HS-5 (cell line): Measurements from ENCODE around the gene ENTPD3.

Experiments used
- DNase-seq: peaks from one replicate; pipeline ENCODE4 v3.0.0-alpha.2; 2012; ENCODE audit warnings: low read depth

The ENTPD3 gene, protein sequence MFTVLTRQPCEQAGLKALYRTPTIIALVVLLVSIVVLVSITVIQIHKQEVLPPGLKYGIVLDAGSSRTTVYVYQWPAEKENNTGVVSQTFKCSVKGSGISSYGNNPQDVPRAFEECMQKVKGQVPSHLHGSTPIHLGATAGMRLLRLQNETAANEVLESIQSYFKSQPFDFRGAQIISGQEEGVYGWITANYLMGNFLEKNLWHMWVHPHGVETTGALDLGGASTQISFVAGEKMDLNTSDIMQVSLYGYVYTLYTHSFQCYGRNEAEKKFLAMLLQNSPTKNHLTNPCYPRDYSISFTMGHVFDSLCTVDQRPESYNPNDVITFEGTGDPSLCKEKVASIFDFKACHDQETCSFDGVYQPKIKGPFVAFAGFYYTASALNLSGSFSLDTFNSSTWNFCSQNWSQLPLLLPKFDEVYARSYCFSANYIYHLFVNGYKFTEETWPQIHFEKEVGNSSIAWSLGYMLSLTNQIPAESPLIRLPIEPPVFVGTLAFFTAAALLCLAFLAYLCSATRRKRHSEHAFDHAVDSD

DNA sequence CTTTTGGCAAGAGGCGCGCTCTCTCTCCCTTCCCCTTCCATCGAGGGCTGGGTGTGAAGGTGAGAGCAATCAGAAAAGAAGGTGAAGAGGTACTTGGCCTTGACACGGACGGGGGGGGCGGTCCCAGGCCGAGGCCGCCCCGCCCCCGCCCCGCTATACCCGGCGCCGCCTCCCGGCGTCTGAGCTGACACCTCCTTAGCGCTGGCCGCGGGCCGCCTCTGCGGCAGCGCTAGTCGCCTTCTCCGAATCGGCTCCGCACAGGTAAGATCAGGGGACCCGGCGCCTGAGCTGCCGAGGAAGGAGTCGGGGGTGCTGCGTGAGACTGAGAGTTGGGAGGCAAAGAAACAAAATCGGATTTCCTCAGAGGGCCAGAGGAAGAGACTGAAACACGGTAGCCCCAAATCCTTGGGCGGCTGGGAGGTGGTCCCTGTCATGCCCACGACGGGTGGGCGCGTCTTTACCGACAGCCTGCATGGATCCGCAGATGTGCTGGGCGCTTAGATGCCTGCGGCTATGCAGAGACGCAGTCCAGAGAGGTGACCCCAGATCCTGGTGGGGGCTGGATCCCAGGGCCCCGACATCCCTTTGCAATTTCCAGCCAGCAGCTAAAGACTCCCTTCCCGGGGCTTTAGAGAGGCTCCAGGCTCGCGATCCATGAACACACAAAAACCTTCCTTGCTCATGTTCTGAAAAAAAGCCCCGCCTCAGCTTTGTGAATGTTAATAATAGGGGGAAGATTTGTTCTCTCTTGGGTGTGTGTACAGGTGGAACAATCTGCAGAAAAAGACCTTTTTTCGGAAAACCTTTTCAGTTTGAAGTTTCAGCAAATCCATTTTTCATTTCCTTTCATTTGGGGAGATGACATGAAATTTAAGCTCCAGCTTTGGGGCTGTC is at the start of gene ENTPD3:
ENTPD3 (plus strand) TSS at position 184 of the 894 bp plus-strand sequence. CDS start 874 bp downstream, outside the sequence.
- DNase-seq, result no peak

DNA sequence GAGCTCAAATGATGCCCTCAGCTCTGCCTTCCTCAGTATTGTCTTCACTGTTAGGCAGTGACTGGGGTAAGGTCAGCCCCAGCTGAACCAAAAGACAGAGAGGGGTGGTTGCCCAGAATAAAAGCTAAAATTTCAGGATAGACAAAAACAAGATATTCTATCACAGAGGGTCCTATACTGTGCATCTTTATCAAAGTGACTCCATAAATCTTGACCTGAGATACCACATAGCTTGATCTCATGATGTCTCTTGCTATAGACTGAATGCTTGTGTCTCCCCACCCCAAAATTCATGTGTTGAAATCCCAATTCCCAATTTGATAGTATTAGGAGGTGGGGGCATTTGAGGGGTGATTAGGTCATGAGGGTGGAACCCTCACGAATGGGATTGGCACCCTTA is 47.1 kb upstream of the ENTPD3 start:
- DNase-seq, result no peak

DNA sequence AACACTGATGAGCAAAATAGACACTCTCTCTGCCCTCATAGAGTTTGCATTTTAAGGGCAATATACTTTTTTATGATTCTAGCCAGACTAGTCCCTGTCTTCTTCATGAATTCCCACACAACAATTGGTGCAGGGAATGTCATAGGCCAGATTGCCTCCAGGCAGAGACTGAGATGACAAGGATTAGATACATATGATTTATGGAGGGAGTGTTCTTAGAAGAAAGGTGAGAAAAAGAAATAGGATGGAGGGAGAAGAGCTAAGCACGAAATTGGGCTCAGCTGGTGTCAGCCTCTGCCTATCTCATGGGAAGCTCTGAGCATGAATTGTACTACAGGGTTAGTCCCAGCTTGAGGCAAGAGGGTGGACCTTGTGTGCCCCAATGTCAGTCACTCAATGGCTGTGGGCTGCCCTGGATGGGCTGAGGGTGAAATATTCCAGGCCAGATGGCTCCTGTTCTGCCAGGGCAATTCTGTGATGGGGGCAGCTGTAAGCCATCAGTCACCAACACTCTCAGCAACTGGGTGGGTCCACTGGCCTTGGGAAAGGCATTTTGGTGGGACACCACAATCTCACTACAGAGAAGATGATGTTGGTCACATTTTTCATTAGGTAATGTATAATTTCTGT is 46.3 kb upstream of the ENTPD3 start:
- no peak for DNase-seq

DNA sequence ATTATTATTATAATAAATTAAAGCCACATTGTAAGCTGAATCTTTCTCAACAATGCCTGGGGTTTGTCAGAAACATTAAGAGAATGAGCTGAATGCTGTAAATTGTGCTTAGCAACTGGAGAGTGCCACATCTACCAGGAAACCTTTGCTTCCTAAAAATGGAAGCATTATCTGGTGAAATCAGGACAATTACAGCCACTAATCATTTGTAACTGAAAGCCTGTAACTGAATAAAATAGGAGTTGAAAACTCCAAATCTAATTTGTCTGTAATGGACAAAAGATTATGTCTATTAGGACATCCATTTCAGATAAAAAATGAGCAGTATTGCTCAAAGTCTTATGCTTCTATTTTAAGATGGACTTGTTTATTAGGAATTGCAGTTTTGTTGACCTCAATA is 45.3 kb upstream of the ENTPD3 start:
- no peak for DNase-seq

DNA sequence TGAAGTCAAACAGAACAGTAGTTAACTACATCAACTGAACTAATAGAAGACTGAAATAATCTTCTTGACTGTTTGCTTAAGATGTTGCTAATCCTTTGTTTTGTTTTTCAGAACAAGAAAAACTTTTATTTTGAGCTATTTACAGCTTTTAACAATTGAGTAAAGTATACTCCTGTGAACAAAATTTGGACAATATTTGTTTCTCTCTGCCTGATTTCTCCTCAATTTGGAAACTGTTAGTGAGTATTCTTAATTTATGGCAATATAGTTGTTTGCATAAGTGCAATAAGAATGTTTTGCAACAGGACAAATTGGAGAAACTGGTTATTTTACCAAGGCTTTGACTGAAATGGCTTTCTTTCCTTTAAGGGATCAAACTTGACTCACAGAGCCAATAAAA is 36.5 kb upstream of the ENTPD3 start:
- DNase-seq, result no peak

DNA sequence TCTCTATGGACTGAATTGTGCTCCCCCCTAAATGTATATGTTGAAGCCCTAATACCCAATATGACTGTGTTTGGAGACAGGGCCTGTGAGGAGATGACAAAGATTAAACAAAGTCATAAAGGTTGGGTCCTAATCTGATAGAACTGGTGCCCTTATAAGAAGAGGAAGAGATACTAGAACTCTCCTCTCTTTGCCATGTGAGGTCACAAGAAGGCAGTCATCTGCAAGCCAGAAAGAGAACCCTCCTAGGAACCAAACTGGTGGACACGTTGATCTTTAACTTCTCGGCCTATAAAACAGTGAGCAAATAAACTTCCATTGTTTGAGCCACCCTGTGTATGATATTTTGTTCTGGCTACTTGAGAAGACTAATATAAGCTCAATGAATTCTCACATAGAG is 31.6 kb upstream of the ENTPD3 start:
- DNase-seq, result no peak

DNA sequence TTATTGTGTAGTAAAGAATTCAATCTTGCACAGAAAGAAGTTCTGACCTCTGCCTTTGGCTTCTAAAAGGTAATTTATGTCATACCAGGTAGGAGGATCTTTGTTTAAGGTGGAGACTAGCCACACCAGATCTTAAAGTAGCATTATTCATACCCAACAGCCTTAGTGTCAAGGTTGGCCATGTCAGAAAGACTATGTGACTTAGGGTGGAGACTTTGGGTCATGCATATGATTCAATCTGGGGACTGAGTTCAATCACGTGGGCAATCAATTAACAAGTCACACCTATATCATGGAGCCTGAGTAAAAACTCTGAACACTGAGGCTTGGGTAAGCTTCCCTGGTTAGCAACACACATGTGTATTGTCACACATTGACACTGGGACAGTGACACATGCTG is 28.5 kb upstream of the ENTPD3 start:
- no peak for DNase-seq

DNA sequence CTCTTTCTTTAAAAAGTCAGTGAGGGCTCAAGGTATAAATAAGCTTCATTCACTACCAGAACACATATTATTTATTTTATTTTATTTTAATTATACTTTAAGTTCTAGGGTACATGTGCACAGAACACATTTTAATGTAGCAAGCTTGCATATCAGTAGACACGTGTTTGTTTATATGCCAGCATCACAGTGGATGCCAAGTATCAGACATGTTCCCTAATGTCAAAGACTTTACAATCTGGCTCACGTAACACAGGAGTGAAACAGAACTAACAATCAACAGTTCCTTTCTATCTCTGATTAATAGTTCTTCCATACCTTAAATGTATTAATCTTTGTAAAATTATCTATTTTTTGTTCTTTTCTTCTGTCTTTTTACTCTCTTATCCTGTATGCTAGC is 23.3 kb upstream of the ENTPD3 start:
- no peak for DNase-seq

DNA sequence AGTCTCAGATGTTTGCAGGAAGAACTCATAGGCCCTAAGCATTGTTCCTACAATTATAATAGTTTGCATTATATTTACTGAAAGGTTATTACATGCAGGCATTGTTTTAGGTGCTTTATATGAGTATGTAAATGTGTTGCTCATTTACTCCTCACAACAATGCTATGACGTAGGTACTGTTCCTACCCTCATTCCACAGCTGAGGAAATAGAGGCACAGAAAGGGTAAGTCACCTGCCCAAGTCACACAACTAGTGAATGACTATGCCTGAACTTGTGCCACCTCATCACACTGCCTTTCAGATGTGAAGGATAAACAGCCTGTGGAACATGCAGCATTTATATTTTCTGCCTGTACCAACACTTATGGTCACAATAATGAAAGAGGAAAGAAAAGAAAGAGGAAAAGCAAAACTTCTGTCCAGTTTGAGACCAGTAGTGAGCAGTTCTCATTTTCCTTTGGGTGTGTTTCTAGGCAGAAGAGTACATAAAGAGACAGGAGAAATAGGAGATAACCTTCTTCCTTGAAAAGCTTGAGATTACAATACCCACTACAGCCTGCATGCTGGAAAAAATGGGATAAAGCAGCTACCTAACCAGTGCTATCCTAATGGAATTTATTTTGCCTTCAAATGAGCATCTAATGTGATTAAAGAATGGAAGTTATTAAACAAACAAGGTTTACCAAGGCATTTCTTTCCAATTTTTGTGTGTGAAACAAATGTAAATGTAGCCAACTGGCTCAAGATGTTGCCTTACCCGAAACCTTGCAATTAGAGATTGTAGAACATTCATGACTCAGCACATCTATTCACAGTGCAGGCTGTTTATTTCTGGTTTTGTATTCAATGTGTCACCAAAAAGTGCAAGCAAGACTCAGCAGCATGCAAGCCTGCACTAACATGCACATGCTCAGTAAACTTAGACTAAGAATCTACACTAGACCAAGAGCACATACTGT is 20.5 kb upstream of the ENTPD3 start:
- no peak for DNase-seq

DNA sequence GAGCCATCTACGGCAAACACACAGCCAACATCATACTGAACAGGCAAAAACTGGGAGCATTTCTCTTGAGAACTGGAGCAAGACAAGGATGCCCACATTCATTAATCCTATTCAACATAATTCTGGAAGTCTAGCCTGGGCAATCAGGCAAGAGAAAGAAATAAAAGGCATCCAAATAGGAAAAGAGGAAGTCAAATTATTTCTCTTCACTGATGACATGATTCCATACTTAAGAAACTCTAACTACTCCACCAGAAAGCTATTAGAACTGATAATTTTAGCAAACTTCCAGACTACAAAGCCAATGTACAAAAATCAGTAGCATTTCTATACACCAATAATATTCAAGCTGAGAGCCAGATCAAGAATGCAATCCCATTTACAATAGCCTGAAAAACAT is 17.3 kb upstream of the ENTPD3 start:
- DNase-seq, result no peak

DNA sequence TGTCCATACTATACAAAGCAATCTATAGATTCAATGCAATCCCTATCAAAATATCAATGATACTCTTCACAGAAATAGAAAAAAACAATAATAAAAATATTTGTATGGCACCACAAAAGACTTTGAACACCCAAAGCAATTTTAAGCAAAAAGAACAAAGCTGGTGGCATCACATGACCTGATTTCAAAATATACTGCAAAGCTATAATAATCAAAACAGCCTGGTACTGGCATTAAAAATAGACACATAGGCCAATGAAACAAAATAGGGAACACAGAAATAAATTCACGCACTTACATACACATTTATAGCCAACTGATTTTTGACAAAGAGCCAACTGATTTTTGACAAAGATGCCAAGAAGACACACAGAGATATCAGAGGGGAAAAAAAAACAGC is 9.2 kb upstream of the ENTPD3 start:
- DNase-seq, result no peak

DNA sequence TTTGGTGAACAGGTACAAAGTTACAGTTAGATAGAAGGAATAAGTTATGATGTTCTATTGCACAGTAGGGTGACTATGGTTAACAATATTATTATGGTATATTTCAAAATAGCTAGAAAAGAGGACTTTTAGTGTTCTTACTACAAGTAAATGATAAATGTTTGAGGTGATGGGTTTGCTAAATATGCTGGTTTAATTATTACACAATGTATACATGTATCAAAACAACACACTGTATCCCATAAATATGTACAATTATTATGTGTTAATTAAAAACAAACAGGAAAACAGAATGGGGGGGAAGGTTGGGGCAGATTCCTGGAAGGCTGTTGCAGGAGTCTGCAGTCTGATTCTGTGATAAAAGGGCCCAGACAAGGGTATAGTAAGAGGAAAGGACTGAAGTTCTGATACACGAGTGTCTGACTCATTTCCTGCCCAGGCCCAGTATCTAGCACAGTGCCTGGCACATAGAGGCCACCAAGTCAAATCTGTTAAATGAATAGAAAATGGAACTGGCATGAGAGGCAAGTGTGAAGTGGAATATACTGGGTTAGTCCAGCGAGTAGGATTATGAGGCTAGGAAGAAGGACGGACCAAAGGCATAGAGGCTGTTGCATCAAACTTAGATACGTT is 7.2 kb upstream of the ENTPD3 start:
- no peak for DNase-seq

DNA sequence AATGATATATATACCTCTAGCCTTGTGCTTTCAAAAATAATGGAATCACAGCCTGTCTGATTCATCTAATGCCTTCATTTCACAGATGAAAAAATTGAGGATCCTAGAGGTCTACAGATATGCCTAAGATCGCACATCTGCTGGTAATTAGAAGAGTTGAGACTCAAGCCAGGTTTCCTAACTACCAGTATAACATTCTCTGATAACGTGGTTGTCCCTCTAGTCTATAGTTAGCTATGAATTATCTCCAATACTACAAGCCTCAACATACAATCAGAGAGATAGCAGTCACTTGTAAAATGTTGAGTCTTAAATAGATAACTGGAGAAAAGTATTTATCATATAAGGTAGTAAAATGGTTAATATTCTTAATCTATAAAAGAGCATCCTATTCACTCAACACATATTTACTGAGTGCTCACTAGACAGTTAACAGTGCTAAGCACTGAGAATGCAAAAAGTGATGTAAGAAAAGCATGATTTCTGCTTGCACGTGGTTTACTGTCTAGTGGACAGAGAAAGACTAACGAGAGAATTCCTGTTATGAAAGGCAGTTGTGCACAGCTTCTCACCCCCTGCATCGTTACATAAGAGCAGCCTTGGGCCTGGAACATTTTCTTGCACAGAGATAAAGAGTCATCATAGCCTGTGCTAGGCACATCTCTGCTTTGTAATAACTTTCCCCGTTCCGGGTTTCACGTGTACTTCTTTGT is 4.9 kb upstream of the ENTPD3 start:
- DNase-seq, result no peak

DNA sequence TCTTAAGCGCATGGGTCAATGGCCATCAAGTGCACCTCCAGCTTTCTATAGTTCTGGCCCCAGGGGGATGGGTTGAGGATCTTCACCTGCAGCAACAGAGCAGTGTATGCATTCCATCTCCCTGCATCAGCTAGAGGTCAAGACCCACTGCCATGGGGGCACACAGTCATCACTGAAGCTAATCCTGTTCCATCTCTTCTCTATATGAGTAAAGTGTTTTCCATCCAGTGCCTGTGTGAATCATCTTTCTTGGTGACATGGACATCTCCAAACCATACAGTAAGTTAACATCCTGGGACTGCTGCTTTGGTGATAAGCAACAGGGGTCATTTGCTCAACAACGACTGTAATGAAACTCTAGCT is 4.4 kb upstream of the ENTPD3 start:
- peak; percentile 34 for DNase-seq

DNA sequence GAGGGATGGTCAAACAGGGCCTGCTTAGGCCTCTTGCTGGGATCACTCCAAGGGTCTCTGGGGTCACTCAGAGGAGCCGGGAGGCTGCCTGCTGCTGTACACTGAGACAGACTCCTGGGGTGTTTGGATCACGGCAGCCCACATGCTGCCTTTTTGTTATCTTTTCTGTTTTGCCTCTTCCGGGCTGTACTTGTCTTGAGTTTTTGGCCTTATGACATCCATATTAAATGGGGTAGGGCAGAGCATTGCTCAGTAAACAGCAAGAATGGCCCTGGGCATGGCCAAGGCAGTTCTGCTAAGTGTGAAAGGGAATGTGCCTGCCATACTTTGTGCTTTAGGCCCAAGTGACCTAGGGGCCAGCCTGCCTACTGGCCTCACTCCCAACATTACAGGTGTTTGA is 771 bp upstream of the ENTPD3 start:
- DNase-seq, result no peak

DNA sequence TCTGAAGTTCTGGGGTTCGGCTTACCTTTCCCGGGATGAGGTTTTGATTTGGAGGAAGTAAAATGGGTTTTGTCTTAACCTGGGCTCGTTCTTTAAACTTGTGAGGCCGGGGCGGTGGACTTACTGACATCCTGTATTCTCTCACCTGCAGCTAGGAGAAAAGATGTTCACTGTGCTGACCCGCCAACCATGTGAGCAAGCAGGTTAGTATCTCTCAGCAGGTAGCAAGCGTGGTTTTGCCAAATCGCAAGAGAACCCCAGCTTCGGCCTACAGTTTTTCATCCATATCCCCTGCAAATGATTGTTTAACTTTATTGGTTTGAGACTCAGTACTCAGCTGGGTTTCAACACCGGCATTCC is 891 bp downstream of the ENTPD3 start:
- no peak for DNase-seq

DNA sequence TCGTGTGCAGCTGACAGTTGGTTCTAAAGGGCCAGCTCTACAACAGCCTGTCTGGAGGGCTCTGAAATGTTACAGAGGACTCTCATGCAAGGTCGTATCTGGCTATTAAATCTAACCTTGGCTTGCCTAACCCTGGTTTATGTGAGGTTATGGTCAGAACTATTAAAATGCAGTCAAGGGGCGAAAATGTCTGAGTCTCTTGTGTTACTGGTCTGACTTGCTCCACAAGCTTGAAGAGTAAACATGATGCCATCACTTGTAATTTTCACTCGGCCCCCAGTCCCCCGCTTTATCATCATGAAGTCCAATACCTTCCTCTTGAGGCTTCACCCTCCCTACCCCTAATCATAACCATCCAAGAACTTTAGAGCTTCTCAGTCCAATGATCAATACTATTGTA is 9.4 kb downstream of the ENTPD3 start:
- DNase-seq, result no peak

DNA sequence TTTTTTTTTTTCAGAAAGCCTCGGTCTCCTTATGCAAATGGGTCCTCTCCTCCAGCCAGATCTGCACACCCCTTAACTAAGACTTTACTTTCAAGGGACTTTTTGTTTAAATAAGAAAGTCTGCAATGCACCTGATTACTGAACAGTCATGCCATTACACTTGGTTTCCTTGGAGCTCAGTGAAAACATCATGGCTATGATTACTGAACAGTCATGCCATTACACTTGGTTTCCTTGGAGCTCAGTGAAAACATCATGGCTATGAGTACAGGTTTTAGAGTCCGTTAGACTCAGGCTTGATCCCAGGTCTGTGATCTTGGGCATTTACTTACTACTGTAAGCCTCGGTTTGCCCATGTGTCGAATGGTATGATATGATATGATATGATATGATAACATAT is 10.1 kb downstream of the ENTPD3 start:
- DNase-seq, result no peak

DNA sequence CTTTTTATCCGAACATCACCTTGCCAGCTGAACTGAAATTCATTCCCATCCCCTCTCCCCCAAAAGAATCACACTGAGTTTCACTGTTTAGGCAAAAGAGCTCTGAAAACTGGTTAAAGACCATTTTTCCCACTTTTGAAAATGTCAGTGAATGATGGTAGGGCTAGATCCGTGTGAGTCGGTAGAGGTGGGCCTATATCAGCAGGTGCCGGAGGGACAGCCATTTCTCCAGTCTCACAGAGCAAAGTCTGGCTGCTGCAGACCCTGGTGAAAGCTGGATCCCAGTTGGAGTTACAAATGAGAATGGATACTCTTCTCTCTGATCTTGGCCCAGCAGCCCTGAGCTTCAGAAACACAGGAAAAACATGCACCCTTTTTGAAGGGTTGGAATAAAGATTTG is 10.9 kb downstream of the ENTPD3 start:
- DNase-seq, result no peak

DNA sequence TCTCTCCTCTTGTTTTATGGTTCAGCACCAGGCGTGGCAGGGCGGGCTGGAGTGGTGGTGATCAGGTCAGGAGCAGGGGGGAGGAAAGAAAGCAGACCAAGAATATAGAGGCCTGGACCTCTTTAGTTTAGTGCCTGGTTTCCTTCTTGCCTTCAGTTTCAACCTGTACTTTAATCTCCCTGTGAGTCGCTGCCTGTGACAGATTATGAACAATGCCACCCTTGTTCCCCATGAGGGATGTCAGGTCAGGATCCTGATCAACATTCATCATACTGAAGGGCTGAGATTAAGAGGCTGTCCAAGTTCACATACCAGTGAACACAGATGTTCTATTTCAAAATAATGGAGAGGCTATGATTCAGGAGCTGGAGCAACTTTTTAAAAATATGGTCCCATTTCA is 11.4 kb downstream of the ENTPD3 start:
- DNase-seq, result no peak
